ENCODE measurements around the gene CCL13.

DNA sequence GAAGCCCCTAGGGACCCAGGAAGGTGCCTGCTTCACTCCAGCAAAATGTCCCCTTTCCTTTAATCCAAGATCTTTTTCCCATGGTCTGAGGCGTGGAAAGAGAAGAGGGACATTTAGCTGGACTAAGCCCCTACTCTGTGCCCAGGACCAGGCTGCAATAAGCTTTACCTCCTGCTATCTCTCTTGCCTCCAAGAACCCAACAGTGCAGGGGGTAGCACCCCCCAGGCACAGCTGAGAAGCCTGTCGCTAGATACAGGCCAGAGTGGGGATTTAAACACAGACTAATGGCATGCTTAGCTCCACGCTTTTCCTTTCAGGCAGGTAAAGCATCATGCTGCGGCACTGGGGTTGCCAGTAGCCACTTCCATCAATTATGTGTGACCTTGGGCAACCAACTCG, 31.3 kb downstream of the CCL13 start:
- no peak for TF ChIP-seq ETV6 (conservative IDR thresholded peaks at IDR 0.05 in 1 of 2, IDR thresholded peaks at IDR 0.05 in 1 of 2; ENCODE audit: borderline replicate concordance in 1 of 2, low read depth in 1 of 2)
- no peak for TF ChIP-seq ZNF217 (IDR thresholded peaks at IDR 0.05)
- no peak for TF ChIP-seq ZNF274 (IDR thresholded peaks at IDR 0.05; ENCODE audit: insufficient read depth, insufficient read length)
- TF ChIP-seq EZH2 (IDR thresholded peaks at IDR 0.05; ENCODE audit: borderline replicate concordance, control insufficient read depth, low read depth, low read length), result no peak
- TF ChIP-seq, protein P1, sequence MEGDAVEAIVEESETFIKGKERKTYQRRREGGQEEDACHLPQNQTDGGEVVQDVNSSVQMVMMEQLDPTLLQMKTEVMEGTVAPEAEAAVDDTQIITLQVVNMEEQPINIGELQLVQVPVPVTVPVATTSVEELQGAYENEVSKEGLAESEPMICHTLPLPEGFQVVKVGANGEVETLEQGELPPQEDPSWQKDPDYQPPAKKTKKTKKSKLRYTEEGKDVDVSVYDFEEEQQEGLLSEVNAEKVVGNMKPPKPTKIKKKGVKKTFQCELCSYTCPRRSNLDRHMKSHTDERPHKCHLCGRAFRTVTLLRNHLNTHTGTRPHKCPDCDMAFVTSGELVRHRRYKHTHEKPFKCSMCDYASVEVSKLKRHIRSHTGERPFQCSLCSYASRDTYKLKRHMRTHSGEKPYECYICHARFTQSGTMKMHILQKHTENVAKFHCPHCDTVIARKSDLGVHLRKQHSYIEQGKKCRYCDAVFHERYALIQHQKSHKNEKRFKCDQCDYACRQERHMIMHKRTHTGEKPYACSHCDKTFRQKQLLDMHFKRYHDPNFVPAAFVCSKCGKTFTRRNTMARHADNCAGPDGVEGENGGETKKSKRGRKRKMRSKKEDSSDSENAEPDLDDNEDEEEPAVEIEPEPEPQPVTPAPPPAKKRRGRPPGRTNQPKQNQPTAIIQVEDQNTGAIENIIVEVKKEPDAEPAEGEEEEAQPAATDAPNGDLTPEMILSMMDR (IDR thresholded peaks at IDR 0.05 in 2 of 3, conservative IDR thresholded peaks at IDR 0.05 in 1 of 3; ENCODE audit: control insufficient read depth in 2 of 3, extremely low read depth in 1 of 3, insufficient read depth in 1 of 3, low read depth in 3 of 3, low read length in 3 of 3), result no peak
- no peak for TF ChIP-seq TCF3 (IDR thresholded peaks at IDR 0.05; ENCODE audit: borderline replicate concordance, insufficient read depth, low read depth, low read length)
- no peak for TF ChIP-seq POLR2AphosphoS5 (IDR thresholded peaks at IDR 0.05; ENCODE audit: low read length)

Measured in GM12878 (cell line).